Lung (tissue), 12 donors: Measurements from ENCODE around the gene ETV2. TPM values are rescaled to one million over a fixed set of nuclear protein-coding genes. Genes with fewer than 3 reads are reported as not detected.

Experiments used
- ATAC-seq: fragments of 200-7000 bp; cut with Tn5 transposase; one replicate; pipeline ENCODE4 v1.9.1; 2020; ENCODE audit warnings: moderate number of reproducible peaks; ENCODE audit not compliant: insufficient read depth, low FRiP score
- DNase-seq, 3 donors: peaks; one replicate each; pipeline ENCODE4 v3.0.0-alpha.2; 2013 to 2017
- H3K27ac ChIP-seq, 2 donors: one replicate each; pipeline ENCODE4 v1.5.1; 2013; ENCODE audit warnings: mild to moderate bottlenecking in 2 of 2, moderate library complexity in 2 of 2, control low read depth in 1 of 2, inconsistent platforms in 1 of 2, low read depth in 1 of 2, low read length in 1 of 2
- H3K27me3 ChIP-seq, 3 donors: one replicate each; pipeline ENCODE4 v1.5.1; 2013; ENCODE audit warnings: low read length in 2 of 3; ENCODE audit not compliant: control insufficient read depth in 3 of 3, insufficient read depth in 3 of 3
- H3K36me3 ChIP-seq, 4 donors: one replicate each; pipeline ENCODE4 v1.5.1; 2013; ENCODE audit warnings: low read length in 4 of 4, mild to moderate bottlenecking in 1 of 4, moderate library complexity in 1 of 4; ENCODE audit not compliant: control insufficient read depth in 4 of 4, insufficient read depth in 4 of 4
- H3K4me1 ChIP-seq, 5 donors: one replicate each; pipeline ENCODE4 v1.5.1; 2013; ENCODE audit warnings: low read length in 5 of 5, mild to moderate bottlenecking in 2 of 5, moderate library complexity in 1 of 5; ENCODE audit not compliant: control insufficient read depth in 5 of 5, insufficient read depth in 5 of 5
- H3K4me3 ChIP-seq: one replicate; pipeline ENCODE4 v1.5.1; 2013; ENCODE audit warnings: mild to moderate bottlenecking, control low read depth, moderate library complexity
- H3K9ac ChIP-seq, 2 donors: one replicate each; pipeline ENCODE4 v1.5.1; 2013; ENCODE audit warnings: low read length in 2 of 2, control low read depth in 1 of 2; ENCODE audit not compliant: insufficient read depth in 1 of 2
- H3K9me3 ChIP-seq, 4 donors: one replicate each; pipeline ENCODE4 v1.5.1; 2013; ENCODE audit warnings: low read length in 3 of 4, mild to moderate bottlenecking in 1 of 4, moderate library complexity in 1 of 4; ENCODE audit not compliant: control insufficient read depth in 4 of 4, insufficient read depth in 3 of 4
- WGBS, 2 donors: extraction: QIAGEN DNeasy Blood & Tissue Kit; methylation state at CpG; one replicate each; pipeline ENCODE4 v1.1.7; 2013; 5-methylcytosine and 5-hydroxymethylcytosine counted together
- polyA plus RNA-seq, 2 donors: library from polyadenylated mRNA; stranded (reverse); fragments of 200-250 nt; gene quantifications; one replicate each; pipeline ENCODE4 v1.2.1, GENCODE V29; 2013
- total RNA-seq, 2 donors: library from RNA; depleted of rRNA in 1 of 2; stranded (reverse); fragments of >200 nt in 1 of 2; gene quantifications; one replicate each; pipeline ENCODE4 v1.2.1, GENCODE V29; 2014 to 2021
- TF ChIP-seq, protein P1 (sequence below): IDR thresholded peaks from 2 replicates; pipeline ENCODE4 v1.5.1; 2012; ENCODE audit warnings: mild to moderate bottlenecking; ENCODE audit errors: control extremely low read depth, extremely low read depth
- donor health status: control.
- donor health status: control.
- donor health status: Bipolar disorder and iron deficiency.
- donor health status: healthy.
- donor health status: DM: yes; HTN: yes; CAD: no.

ETV2 gene
- total and polyA plus RNA-seq, 4 donors, result 0.31 to 2.5 (median 1.1) TPM

DNA sequence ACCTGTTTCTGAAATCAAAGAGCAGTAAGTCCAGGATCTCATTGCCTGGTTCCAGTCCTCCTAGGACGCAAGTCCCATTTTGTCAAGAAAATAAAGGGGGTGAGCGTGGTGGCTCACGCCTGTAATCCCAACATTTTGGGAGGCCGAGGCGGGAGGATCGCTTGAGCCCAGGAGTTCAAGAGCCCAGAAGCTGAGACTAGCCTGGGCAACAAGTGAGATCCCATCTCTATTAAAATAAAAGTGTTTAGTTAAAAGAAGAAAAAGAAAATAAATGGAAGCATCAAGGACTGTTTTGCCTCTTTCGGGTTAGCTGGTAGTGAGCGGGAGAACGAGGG, 29.4 kb upstream of the ETV2 start:
- DNase-seq (no peak), ATAC-seq (no peak)
- Histone ChIP-seq H3K9ac (peak overlapping the region in 1 of 2 donors; percentile 72), H3K27me3 (no peaks in the 10 kb centered on the region), H3K4me3 (no peak overlapping the region), H3K36me3 (peaks cover 0 to 11% (median 5%) of the 10 kb centered on the region in 4 donors), H3K27ac (no peak overlapping the region), H3K9me3 (peaks cover 0 to 4% (median 2%) of the 10 kb centered on the region in 4 donors), H3K4me1 (peaks cover 0 to 10% (median 3%) of the 10 kb centered on the region in 5 donors)
- 39 to 43% methylated on average over 9 of the region's 9 CpGs for WGBS, 2 donors
- TF ChIP-seq, protein P1, sequence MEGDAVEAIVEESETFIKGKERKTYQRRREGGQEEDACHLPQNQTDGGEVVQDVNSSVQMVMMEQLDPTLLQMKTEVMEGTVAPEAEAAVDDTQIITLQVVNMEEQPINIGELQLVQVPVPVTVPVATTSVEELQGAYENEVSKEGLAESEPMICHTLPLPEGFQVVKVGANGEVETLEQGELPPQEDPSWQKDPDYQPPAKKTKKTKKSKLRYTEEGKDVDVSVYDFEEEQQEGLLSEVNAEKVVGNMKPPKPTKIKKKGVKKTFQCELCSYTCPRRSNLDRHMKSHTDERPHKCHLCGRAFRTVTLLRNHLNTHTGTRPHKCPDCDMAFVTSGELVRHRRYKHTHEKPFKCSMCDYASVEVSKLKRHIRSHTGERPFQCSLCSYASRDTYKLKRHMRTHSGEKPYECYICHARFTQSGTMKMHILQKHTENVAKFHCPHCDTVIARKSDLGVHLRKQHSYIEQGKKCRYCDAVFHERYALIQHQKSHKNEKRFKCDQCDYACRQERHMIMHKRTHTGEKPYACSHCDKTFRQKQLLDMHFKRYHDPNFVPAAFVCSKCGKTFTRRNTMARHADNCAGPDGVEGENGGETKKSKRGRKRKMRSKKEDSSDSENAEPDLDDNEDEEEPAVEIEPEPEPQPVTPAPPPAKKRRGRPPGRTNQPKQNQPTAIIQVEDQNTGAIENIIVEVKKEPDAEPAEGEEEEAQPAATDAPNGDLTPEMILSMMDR, result no peak

DNA sequence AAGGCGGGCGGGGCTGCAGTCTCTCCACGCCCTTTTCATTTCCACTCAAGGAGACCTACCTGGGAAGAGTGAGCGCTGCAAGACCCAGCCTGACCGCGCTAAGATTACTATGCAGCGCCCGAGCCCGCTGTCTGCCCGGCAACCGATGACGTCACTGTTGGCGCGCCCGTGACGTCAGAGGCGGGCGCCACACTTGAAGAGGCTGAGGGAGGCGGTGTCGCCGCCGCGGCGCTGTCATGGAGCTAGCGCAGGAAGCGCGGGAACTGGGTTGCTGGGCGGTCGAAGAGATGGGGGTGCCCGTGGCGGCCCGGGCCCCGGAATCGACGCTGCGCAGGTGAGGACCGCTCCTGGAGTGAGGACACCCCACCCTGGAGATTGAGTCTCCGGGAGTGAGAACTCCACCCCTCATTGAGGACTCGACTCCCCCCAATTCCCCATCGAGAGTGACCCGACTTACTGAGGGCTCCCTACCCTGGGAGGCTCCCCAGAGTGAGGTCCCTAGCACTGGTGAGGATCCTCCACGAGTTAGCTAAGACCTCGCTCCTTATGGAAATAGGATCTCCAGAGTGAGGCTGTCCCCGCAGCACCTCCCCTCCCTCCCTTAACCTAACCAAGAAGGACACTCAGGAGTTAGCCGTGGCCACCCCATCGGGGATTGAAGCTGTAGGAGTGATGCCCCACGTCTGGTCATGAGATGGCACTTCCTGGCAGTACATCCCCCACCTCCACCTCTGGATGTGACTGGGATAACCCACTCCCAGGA, 28.8 kb upstream of the ETV2 start, which contains the start of gene HAUS5:
HAUS5 (plus strand) TSS at position 177 of the 763 bp plus-strand sequence; CDS start at position 237, 60 bp downstream.
- H3K9ac ChIP-seq, result peak within 1 kb of the TSS; percentile 86 to 94
- H3K4me1 ChIP-seq, result peaks cover 0 to 10% (median 3%) of the 10 kb centered on the region in 5 donors
- H3K9me3 ChIP-seq, result peaks cover 0 to 4% (median 2%) of the 10 kb centered on the region in 4 donors
- H3K36me3 ChIP-seq, result peaks cover 0 to 11% (median 5%) of the 10 kb centered on the region in 4 donors
- peak within 1 kb of the TSS; percentile 20 to 52 for H3K27ac ChIP-seq
- peak within 1 kb of the TSS; percentile 39 for H3K4me3 ChIP-seq
- 0% methylated on average over 41 to 47 of the region's 47 CpGs for WGBS, 2 donors
- TF ChIP-seq, protein P1, result no peak
- no peaks in the 10 kb centered on the region for H3K27me3 ChIP-seq
- DNase-seq (peak; percentile 94 to 97 (median 96)), ATAC-seq (peak; percentile 91)

DNA sequence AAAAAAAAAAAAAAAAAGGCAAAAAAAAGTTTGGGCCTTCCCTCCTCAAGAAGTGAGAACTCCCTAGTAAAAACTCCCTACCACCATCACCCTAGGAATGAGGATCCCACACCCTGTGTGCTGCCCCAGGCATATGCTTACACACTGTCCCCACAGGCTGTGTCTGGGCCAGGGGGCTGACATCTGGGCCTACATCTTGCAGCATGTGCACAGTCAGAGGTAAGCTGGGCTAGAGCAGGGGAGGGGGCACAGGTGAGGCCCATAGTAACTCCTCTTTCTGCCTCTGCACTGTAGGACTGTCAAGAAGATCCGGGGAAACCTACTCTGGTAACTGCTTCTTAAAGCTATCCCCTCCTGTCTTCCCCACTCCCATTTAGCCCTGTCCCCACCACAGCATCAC, 28.0 kb upstream of the ETV2 start:
- H3K9ac ChIP-seq, result peak overlapping the region in 1 of 2 donors; percentile 86
- no peaks in the 10 kb centered on the region for H3K27me3 ChIP-seq
- H3K27ac ChIP-seq, result no peak overlapping the region
- WGBS, 2 donors, result 71 to 100% methylated on average over 1 of the region's 1 CpG
- peaks cover 0 to 16% (median 5%) of the 10 kb centered on the region in 4 donors for H3K36me3 ChIP-seq
- no peak overlapping the region for H3K4me3 ChIP-seq
- H3K4me1 ChIP-seq, result peaks cover 0 to 10% (median 3%) of the 10 kb centered on the region in 5 donors
- no peak for DNase-seq
- TF ChIP-seq, protein P1, result no peak
- ATAC-seq, result no peak
- H3K9me3 ChIP-seq, result no peaks in the 10 kb centered on the region
